Mesodermal cell (in vitro differentiated cells): ENCODE data around the gene TACO1.

Experiments
- H3K27ac ChIP-seq: 2 replicates; pipeline ENCODE4 v1.7.0; 2013; ENCODE audit warnings: mild to moderate bottlenecking, low read depth, low read length, moderate library complexity; ENCODE audit not compliant: severe bottlenecking
- H3K36me3 ChIP-seq: 2 replicates; pipeline ENCODE4 v1.7.1; 2013; ENCODE audit warnings: mild to moderate bottlenecking, low read length, moderate library complexity; ENCODE audit not compliant: control insufficient read depth, insufficient read depth
- H3K4me1 ChIP-seq: one replicate; pipeline ENCODE4 v1.7.1; 2013; ENCODE audit warnings: mild to moderate bottlenecking, low read length; ENCODE audit not compliant: insufficient read depth, control insufficient read depth, poor library complexity, severe bottlenecking
- H3K4me3 ChIP-seq: 2 replicates; pipeline ENCODE4 v1.7.0; 2013; ENCODE audit warnings: low read length, control low read depth, mild to moderate bottlenecking; ENCODE audit not compliant: insufficient read depth, poor library complexity, severe bottlenecking; ENCODE audit errors: extremely low read depth
- H3K9me3 ChIP-seq: 2 replicates; pipeline ENCODE4 v1.7.1; 2013; ENCODE audit warnings: mild to moderate bottlenecking, low read length, moderate library complexity; ENCODE audit not compliant: control insufficient read depth
- WGBS, 2 experiments: methylation state at CpG; one replicate each; pipeline ENCODE4 v1.1.5; 2013; ENCODE audit warnings: missing lambda C conversion rate in 2 of 2; ENCODE audit not compliant: insufficient coverage in 2 of 2; 5-methylcytosine and 5-hydroxymethylcytosine counted together

Gene TACO1

DNA sequence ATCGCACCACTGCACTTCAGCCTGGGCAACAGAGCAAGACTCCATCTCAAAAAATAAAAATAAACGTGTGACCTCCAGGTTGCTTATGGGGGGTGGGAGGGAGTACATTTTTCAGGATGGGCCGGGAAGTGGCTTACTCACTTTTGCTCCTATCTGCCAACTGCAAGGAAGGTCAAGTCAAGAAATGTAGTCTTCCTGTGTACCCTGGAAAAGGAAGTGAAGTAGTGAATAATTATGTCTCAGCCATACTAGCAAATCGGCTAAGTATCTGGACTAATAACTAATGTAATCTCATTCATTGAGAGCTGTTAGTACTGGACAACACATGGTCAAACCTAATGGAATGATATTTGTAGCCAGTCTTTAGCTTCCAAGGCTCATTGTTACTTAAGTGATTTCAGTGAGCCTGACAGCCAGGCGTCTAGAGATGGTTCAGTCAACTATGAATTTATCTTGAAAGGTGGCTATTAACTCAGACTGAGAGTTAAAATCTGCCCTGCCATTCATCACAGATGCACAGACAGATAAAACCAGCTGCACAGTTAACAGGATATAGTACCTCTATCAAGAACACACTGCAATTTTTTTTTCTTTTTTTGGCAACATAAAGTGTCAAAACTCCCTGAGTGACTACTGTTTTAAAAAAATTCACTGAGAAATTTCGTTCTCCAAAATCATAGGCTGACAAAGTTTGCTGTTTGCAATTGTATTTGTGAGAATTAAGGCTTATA is 3.7 kb upstream of the TACO1 start:
- H3K27ac ChIP-seq = no peak overlapping the region
- no peak overlapping the region for H3K4me3 ChIP-seq
- no peaks in the 10 kb centered on the region for H3K4me1 ChIP-seq
- 89 to 93% methylated on average over 2 to 4 of the region's 6 CpGs for WGBS, 2 experiments
- no peaks in the 10 kb centered on the region for H3K9me3 ChIP-seq
- H3K36me3 ChIP-seq = peaks cover 29% of the 10 kb centered on the region

GRCh38 chr17:63598281-63598680 is 2.4 kb upstream of the TACO1 start:
- Histone ChIP-seq H3K36me3 (peaks cover 21% of the 10 kb centered on the region), H3K4me3 (no peak overlapping the region), H3K27ac (no peak overlapping the region), H3K4me1 (no peaks in the 10 kb centered on the region), H3K9me3 (no peaks in the 10 kb centered on the region)
- WGBS, 2 experiments = 86 to 100% methylated on average over 2 of the region's 2 CpGs

DNA sequence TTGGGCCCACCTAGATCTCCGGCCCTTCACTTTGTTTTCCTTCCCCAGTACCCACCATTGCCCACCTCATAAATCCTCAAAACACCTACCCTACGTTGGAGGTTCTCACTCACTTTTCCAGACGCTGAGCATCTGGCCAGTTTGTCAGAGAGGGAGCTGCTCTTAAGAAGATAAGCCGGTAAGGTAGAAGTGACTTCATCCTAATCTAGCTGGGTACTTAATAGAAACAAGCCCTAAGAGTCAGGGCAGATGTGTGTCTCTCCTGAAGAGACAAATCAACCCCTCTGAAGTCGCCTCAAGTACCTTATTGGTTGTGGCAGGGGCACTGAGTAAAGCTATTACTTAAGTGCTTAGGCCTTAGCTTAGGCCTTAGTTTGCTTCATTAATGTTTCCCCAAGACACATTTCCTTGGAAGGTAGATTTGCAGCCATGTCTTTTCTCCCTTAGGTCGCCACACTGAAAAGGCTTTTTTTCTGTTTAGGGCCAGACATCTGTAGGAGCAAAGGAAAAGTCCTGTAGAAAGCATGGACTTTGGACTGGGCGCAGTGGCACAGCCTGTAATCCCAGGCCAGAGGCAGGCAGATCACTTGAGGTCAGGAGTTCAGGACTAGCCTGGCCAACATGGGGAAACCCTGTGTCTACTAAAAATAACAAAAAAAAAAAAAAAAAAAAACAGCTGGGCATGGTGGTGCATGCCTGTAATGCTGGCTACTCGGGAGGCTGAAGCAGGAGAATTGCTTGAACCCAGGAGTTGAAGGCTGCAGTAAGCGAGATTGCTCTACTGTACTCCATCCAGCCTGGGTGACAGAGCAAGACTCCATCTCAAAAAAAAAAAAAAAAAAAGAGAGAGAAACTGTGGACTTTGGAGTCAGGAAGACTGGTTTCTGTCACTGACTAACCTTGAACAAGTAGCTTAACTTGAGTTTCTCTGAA is 1.0 kb downstream of the TACO1 start:
- Histone ChIP-seq H3K36me3 (peaks cover 28% of the 10 kb centered on the region), H3K27ac (no peak overlapping the region), H3K4me1 (no peaks in the 10 kb centered on the region), H3K4me3 (peak overlapping the region; percentile 83), H3K9me3 (no peaks in the 10 kb centered on the region)
- WGBS, 2 experiments = 73% methylated on average over 4 to 5 of the region's 9 CpGs

DNA sequence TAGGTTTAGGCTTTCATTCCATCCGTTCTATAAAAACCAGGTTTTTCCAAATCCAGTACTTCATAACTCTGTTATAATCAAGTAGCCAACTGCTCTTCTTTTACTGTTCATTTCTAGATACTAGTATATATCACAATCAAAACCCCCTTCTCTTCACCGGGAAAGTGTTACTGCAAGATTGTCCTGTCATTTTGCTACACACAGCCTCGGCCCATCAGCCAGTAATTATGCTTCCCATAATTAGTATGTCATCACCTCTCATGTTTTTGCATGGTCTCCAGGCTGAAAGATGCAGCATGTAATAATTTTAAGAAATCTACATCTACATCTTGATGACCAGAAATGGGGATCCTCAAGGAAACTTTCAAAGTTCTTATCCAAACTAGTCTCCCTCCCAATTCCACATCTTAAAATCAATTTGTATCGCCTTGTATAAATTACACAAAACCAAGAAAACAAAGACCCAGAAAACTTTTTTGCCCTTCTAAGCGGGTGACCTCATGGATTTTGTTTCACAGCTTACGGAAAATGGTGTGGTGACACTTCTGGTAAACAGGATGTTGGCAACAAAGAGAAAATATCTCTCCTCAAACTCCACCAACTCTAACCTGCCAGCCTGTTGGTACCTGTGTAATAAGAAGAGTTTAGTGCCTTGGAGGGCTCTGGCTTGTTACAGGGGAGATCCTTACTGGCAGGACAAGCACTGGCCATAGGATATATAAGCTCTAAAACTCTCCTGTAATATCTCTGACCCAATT is 9.3 kb downstream of the TACO1 start:
- Histone ChIP-seq H3K4me1 (no peaks in the 10 kb centered on the region), H3K36me3 (peaks cover 44% of the 10 kb centered on the region), H3K4me3 (no peak overlapping the region), H3K27ac (no peak overlapping the region), H3K9me3 (no peaks in the 10 kb centered on the region)
- WGBS, 2 experiments = 89 to 93% methylated on average over 2 to 4 of the region's 6 CpGs

DNA sequence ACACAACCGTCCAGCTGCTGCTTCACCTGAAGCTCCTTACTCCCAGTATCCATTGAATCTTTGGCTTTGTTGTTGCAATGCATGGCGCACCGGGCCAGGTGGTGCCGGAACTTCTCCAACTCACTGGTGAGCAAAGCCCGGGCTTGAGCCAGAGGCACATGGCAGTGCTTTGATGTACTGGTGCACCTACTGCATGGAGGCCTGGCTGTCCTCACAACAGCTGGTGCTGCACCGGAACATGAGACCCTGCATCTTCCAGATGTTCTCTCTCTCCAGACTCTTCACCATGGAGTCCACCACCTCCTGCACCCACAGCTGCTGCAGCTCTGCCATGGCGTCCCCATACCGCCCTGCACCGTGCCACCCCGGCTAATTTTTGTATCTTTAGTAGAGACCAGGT is 10.2 kb downstream of the TACO1 start:
- H3K27ac ChIP-seq = no peak overlapping the region
- H3K36me3 ChIP-seq = peaks cover 36% of the 10 kb centered on the region
- no peaks in the 10 kb centered on the region for H3K9me3 ChIP-seq
- no peaks in the 10 kb centered on the region for H3K4me1 ChIP-seq
- no peak overlapping the region for H3K4me3 ChIP-seq
- WGBS, 2 experiments = 95% methylated on average over 7 to 10 of the region's 10 CpGs

- WGBS, 2 experiments = 100% methylated on average over 1 to 2 of the region's 3 CpGs
- no peaks in the 10 kb centered on the region for H3K4me1 ChIP-seq
- no peak overlapping the region for H3K4me3 ChIP-seq
- H3K27ac ChIP-seq = no peak overlapping the region
- peaks cover 31% of the 10 kb centered on the region for H3K36me3 ChIP-seq
- H3K9me3 ChIP-seq = no peaks in the 10 kb centered on the region
These were observed 10.7 kb downstream of the TACO1 start for GRCh38 chr17:63611354-63611753.

DNA sequence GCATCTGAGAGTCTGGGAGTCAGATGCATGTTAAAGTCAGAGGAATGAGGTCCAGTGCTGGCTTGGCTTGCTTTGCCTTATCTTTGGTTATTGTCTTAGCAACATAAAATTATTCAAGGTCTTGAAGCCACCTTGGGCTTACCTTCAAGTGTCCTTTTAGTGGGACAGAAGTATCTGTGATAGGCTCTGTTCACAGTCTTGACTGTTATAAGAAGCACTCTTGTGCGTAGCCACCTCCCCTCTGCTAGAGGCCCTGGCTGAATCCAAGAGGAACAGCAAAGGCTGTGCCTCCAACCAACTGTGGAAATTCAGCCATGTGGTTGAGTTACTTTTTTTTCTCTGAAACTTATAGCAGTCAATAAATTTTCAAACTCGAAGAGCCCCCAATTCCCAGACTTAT is 13.0 kb downstream of the TACO1 start:
- H3K4me1 ChIP-seq = no peaks in the 10 kb centered on the region
- H3K27ac ChIP-seq = no peak overlapping the region
- no peaks in the 10 kb centered on the region for H3K9me3 ChIP-seq
- 76 to 82% methylated on average over 2 of the region's 2 CpGs for WGBS, 2 experiments
- no peak overlapping the region for H3K4me3 ChIP-seq
- peaks cover 8% of the 10 kb centered on the region for H3K36me3 ChIP-seq

GRCh38 chr17:63621229-63621683 is 20.6 kb downstream of the TACO1 start:
- Histone ChIP-seq H3K27ac (peak overlapping the region; percentile 79), H3K4me1 (peaks cover 16% of the 10 kb centered on the region), H3K36me3 (no peaks in the 10 kb centered on the region), H3K4me3 (peak overlapping the region; percentile 72), H3K9me3 (no peaks in the 10 kb centered on the region)
- WGBS, 2 experiments = 11 to 57% methylated on average over 1 to 7 of the region's 10 CpGs

DNA sequence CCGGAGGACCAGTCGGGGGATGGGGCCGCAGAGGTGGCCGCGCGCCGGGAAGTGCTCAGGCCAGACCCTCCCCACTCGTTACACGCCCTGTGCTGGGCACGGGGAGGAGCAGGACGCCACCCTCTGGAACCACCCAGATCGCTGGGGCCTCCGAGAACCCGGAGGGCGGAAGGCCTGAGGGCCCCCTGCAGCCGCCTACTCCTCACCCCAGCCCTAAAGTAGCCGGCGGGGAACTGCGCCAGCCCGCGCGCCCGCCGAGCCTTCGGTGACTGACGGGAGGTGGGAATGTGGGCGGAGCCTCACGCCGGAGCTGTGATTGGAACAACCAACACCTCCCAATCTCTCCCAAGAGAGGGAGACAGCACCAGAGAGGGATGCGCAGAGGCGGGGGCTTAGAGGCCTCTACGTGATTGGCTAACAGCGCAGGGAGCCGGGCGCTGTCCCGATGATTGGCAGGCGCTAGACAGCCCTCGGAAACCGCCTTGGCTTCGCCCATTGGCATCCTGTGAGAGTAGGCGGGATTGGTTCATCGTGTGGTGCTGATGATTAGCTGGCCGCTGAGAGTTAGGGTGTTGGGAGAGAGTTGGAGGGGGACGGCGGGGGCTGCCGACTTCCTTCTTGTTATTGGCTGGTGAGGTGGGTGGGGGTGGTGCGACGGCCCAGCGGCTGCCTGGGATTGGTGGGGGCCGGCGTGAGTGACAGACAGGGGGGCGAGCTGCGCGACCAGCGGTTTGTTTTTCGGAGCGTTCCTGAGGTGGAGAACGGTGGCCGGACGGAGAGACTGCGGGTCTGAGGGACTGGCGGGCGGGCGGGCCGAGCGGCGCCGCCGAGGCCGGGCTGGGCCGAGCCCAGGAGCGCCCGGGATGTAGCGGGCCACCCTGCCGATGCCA is 21.2 kb downstream of the TACO1 start, which contains the start of gene MAP3K3:
TSS of gene MAP3K3 (plus strand) at position 734 of the 890 bp plus-strand sequence. CDS start 343 bp downstream, outside the sequence.
- H3K4me1 ChIP-seq = peaks cover 16% of the 10 kb centered on the region
- H3K36me3 ChIP-seq = no peaks in the 10 kb centered on the region
- peak within 1 kb of the TSS; percentile 79 for H3K27ac ChIP-seq
- H3K9me3 ChIP-seq = no peaks in the 10 kb centered on the region
- peak within 1 kb of the TSS; percentile 72 for H3K4me3 ChIP-seq
- WGBS, 2 experiments = 1% methylated on average over 39 to 59 of the region's 75 CpGs
